Activated gamma-delta T cell treated with anti-CD3 and anti-CD28 coated beads, Interleukin-2, amount 50 U/mL, for 16 hours (primary cell): ENCODE results near the gene MED15.
A peak's percentile ranks its signal among the peaks of the same experiment; 100 is the strongest.
"Not testable (repeated sequence)": the region's sequence is repeated elsewhere in the genome, so short reads cannot be mapped to it uniquely, and the experiment has no call there.

ENCODE experiments used
- DNase-seq: peaks from one replicate; pipeline ENCODE4 v3.0.0-alpha.2; 2020; ENCODE audit warnings: low read depth

The MED15 gene

GRCh38 chr22:20604092-20604747 is 96.8 kb downstream of the MED15 start:
- DNase-seq: no peak

DNA sequence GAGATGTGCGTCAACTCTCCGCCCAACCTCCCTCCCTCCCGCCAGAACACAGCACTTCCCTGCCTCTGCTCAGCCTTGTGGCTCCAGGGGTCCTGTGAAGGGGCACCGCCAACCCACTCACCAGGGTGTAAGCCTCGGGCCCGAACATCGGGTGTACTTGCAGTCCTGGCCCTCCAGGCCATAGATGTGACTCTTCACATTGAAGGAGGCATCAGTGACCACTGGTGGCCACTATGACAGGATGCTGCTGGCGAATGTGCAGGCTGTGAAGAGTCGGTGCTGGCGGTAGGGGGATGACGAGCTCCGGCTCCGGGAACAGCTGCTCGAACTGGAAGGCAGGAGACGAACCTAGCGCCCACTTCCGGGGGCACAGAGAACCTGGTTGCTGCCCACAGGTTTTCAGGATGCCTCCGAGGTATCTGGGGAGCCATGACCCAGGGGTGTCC is 97.4 kb downstream of the MED15 start:
- DNase-seq: no peak

GRCh38 chr22:20605328-20605727 is 97.9 kb downstream of the MED15 start:
- DNase-seq: no peak

GRCh38 chr22:20606041-20606783 is 98.8 kb downstream of the MED15 start:
- DNase-seq: peak; percentile 33

DNA sequence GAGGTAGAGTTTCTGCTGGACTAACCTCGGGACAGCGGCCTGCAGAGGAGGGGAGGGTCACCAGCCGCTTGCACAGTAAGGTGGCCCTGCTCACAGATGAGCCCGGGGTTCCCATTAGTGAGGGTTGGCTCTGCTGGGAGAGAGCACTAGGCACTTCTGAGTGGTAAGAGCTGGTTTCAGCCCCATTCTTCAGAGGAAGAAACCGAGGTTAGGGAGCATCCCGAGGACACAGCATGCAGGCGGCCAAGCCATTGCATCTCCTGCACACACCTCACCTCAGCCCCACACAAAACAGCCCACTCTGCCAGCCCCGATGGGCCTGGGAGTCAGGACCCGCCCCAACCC is 99.3 kb downstream of the MED15 start:
- DNase-seq: no peak

DNA sequence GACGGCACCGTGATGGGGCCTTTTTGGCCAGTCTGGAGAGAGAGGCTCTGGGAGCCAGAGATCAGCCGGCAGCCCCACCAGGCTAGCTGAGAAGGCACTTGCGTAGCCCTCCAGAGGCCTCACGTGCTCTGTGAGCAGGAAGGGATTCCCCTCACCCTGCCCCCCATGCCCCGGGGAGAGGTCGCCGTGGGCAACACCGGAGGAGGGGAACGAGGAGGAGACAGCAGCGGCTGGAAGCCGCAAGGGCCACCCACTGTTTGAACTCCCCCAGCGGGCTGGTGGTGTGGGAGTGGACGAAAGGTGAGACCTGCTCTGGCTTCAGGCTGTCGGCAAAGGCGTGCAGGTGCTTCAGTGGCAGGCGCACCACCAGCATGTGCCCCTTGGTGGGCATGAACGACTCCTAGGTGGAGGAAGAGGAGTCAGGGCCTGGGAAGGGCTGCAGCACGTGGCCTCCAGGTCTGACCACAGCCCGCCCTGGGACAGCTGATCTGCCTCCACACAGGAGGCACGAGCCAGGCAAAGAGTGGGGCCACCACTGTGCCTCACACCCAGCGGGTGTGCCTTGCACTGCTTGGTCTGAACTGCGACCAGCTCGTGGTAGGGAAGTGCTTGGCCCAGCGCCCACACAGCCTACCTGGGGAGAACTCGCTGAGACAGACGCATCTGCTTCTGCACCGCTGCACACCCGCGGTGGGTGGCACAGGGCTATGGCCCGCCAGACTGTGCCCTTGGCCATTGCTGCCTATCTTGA is 99.9 kb downstream of the MED15 start:
- no peak for DNase-seq

- DNase-seq: no peak
These were observed 102.9 kb downstream of the MED15 start for GRCh38 chr22:20610243-20610686.

DNA sequence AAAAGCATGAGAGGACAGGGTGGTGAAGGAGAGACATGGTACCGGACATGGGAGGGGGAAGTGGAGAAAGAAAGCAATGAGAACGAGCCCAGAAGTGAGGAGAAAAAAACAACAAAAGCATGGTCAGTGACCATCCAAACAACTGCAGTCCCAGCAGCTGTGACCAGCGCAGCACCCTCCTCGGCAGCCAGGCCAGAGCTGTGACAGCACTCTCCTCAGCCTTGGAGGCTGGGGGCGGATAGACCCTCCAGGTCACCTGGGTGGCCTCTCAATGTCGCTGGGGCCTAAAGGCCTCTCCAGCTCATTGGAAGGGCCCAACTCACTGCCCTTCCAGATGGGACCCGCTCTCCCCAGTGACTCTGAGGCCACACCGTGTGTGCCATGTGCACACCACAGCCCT is 103.3 kb downstream of the MED15 start:
- no peak for DNase-seq

DNA sequence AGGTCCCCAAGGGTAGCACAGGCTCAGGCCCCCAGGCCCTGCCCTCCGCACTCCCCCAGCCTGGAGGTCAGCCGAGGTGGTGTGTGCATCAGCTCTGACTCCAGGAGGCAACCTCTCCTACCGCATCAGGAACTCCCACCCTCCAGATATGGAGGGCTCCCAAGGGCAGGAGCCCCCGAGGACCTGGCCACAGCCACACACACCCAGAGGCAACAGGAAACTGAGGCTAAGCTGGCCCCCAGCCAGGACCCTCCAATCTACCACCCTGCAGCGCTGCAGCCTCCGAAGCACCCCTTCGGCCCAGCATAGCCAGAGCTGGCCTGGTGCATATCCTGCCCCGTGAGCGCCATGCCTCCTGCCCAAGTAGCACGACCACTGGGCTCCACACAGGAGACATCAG is 104.0 kb downstream of the MED15 start:
- DNase-seq: no peak

DNA sequence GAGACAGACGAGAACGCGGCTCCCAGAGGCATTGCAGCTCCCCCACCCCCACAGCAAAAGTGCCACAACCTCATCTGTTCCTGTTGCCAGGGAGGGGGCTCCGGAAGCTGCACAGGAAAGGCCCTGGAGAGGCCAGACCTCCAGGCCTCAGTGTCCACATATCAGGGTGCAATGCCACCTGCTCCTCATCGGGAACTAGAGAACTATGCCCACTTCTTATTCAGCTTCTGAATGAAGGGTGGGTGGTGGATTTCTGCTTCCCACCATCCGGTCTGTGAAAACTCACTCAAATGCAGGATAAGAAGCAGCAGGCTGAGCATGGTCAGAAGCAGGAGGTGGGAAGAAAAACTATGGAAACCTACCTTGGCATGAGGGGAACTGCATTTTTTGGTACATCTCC is 105.9 kb downstream of the MED15 start:
- no peak for DNase-seq

GRCh38 chr22:20615021-20615420 is 107.6 kb downstream of the MED15 start:
- DNase-seq: no peak

DNA sequence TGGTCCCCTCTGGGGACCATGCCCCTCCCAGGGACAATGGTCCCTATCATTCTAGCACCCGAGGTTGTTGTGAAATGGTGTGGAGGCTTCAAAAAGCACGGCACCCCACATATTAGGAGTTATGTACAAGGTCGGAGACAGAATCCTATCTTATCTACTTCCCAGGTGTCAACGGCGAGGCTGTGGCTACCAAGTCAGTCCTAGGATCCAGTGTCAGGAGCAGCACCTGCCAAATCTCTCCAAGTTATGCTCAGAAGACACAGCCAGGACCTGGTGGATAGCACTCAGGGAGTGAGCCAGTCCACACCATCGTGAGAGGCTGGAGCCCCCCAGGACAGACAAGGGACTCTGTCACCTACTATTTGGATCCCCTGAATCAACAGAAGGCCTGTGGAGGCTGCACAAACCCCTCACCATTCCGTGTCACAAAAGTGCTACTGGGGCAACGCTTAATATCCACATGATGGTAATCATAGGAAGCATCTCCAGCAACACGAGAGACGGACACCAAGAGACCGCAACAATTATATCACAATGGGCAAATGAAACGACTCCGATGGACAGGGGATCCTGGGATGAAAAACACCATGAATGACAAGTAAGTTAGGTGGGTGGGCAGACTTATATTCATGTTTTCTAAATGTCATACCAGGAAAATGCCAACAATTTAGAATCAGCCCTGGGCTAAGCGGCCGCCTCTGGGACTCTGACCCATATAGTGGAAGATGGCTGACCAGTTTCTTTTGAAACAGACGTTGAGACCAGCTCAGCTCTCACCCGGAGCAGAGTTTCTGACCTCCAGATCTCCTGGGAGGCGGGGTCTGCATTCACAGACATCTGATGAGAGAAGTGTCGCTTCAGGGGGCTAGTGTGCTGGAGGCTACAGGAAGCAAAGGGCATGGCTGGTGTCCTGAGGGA is 108.4 kb downstream of the MED15 start:
- no peak for DNase-seq

- no peak for DNase-seq
These were observed 109.1 kb downstream of the MED15 start for GRCh38 chr22:20616451-20617043.

- no peak for DNase-seq
These were observed 111.1 kb downstream of the MED15 start for GRCh38 chr22:20618488-20618887.

- no peak for DNase-seq
These were observed 111.9 kb downstream of the MED15 start for GRCh38 chr22:20619045-20619892.

- DNase-seq: not testable (repeated sequence)
These were observed 112.4 kb downstream of the MED15 start for GRCh38 chr22:20619893-20620194.

GRCh38 chr22:20621162-20621561 is 113.8 kb downstream of the MED15 start:
- DNase-seq: no peak

- DNase-seq: no peak
These were observed 115.4 kb downstream of the MED15 start for GRCh38 chr22:20622650-20623339.

DNA sequence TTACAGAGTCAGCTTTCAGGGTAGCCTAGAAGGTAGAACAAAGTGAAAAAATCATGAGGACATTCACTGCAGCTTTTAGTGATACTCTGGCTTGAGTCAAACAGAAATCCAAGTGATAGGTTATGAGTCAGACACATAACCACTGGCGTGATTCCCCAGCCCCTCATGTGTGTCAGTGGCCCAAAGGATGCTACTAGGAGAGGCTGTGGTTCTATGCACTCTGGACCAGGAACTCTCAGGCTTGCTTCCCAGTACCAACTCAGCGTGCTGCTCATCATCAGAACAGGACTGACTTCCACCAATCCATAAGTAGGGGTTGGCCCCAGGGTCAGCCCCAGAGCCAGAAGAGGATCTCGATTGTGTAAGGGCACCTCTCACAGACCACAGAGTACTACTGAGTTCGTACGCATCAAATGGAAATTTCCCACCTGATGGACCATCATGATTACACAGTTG is 116.8 kb downstream of the MED15 start:
- DNase-seq: no peak

DNA sequence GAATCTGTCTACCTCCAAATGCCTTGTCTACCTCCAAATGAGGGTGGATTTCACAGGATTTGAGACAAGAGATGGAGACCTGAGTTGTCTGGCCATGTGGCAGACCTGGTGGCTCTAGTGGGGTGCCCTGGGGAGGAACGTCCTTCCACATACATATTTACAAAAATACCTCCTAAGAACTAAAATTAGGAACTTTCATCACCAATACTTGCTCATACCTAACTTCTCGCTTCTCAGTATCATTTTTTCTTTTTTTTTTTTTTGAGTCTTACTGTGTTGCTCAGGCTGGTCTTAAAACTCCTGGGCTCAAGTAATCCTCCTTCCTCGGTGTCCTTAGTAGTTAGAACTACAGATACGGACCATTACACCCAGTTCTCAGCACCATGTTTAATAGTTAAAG is 117.9 kb downstream of the MED15 start:
- no peak for DNase-seq
